Ammon's horn (tissue), 1 donor: ENCODE measurements around the gene ADARB2.
"Not testable (repeated sequence)": the region's sequence is repeated elsewhere in the genome, so short reads cannot be mapped to it uniquely, and the experiment has no call there.

ENCODE experiments used
- DNase-seq: peaks from one replicate; pipeline ENCODE4 v3.0.0-alpha.2; 2016; ENCODE audit warnings: low spot score

Gene ADARB2

DNA sequence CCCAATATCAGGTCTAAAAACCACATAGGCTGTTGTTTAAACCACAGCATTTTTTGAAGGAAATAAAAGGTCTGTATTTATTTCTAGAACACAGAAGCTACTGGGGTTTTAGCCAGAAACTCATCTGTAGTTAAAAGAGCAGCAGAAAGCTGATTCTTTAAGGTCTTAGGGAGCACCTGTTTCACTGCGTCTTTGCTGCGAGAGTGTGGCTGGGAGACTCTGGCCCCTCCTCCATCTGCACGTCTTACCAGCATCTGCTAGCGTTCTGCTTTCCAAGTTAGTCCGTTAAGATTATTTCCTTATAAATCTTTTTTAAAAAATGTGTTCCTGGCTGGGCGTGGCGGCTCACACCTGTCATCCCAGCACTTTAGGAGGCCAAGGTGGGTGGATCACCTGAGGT is 95.9 kb downstream of the ADARB2 start:
- DNase-seq: no peak

DNA sequence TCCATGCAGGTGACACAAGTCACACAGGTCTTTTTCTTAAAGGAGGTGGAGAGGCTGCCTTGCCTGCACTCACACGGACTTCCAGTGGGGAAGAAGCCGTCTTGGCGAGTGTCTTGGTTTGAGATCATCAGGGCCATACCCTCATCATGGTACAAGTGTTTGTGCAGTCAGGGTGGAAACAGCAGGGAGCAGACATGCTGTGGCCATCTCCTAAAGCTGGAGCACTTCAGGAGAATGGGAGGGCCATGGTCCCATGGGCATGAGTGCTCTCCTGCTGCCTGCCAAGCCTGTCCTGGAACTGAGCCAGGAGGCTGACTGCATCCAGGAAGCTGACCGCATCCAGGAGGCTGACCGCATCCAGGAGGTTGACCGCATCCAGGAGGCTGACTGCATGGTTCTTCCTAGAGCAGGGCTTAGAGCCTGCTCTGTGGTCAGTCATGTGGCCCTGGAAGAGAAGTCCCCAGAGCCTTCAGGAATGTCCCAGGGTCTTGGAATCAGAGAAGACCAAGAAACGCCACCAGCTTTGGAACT is 98.4 kb downstream of the ADARB2 start:
- no peak for DNase-seq

DNA sequence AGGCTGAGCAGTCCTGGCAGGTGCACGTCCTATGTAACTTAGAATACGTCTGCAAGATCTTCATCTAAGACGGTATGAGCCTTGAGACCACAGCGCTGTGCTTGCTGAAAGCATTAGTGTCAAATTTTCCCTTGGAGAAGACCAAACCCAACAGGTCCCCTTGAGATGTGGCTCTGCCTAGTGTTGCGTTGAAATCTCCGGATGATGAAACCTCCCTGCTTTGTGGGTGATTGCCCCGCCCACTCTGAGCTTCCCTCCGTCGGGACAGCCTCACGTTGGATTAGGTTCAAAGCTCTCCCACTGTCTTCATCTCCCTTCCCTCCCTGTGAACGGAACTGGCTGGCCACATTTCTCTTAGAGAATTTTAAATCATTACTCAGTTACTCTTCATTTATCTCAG is 102.0 kb downstream of the ADARB2 start:
- DNase-seq: no peak

DNA sequence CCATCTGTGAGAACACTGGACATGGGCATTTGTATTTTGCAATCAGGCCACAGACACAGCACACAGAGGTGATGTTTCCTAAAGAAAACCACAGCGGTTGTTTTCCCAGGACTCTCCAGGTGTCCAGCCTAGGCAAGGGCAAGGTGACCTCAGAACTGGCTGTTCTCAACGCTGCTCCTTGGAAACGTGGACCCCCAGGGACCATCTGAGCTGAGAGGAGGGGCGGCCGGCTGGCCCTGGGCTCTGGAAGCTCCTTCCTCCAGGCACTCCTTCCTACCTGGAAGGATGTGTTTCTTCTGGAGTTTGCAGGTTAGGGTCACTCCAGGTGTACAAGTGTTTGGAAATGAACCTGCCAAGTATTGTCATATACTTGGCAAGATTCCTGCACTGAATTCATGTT is 103.1 kb downstream of the ADARB2 start:
- DNase-seq: no peak

- DNase-seq: no peak
Observed at GRCh38 chr10:1633783-1634182, 103.5 kb downstream of the ADARB2 start.

- DNase-seq: no peak
Observed at GRCh38 chr10:1632596-1632995, 104.7 kb downstream of the ADARB2 start.

DNA sequence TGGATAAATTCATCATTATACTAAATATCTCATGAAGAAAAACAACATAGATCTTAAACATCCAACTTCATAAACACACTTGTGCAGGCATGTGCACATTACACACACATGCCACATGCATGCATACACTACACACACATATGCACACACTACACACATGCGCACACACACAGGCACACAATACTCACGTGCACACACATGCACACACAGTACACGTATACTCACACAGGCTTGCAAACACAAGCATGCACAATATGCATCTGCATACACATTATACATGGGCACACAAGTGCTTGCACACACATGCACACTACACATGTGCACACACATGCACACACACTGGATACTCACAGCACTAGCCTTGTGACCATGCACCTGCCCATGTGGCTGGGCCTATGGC is 105.2 kb downstream of the ADARB2 start:
- DNase-seq: no peak

DNA sequence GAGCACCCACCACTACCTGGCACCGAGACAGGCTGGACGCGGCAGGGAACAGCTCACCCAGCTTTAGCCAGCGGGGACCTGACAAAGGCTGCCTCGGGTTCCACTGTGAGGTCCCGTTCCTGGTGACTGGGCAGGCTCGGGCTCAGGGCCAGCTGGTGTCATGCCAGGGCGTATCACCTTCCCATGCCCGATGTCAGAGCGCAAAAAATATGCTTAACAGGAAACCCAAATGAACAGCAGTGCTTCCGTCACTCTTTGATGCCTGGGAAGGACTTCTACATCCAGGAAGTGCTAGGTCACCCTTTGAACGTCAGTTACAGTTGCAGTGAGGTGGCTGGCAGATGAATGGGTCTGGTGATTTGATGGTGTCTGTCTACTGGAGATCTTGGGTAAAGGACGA is 106.0 kb downstream of the ADARB2 start:
- no peak for DNase-seq

- no peak for DNase-seq
Observed at GRCh38 chr10:1630304-1630703, 107.0 kb downstream of the ADARB2 start.

DNA sequence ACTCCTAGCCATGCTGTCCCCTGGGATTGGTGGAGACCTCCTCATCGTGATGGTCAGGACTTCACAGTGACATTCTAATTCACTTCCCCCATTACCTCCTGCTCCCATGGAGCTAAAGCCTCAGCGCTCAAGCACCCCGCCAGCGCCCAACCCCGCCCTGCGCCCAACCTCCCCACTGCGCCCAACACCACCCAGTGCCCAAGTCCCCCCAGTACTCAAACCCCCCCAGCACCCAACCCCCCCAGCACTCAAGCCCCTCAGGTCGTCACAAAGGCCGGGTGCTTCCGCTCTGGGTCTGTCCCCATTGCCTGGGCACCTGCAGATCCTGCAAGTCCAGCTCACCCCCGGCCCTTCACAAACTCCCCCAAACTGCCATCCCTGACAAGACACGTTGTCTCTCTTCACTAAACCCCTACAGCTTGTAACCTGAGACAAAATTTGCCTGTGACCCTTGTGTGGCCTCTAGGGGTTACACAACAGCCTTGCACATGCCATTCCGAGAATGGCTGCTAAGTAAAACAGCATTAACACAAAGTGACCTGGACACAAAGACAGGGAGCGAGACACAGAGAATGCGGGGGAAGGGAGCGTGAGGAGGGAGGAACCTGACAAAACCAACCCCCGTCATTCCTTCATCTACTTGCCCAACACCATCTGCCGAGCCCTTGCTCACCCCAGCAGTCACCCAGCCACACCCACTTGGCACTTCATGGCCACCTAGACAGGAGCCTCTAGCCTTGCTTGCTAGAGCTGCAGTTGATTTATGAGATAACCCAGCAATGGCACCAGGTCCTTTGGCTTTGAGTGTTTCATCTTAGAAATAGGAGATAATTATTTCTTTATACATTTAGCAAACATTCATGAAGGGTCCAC is 107.8 kb downstream of the ADARB2 start:
- DNase-seq: no peak

DNA sequence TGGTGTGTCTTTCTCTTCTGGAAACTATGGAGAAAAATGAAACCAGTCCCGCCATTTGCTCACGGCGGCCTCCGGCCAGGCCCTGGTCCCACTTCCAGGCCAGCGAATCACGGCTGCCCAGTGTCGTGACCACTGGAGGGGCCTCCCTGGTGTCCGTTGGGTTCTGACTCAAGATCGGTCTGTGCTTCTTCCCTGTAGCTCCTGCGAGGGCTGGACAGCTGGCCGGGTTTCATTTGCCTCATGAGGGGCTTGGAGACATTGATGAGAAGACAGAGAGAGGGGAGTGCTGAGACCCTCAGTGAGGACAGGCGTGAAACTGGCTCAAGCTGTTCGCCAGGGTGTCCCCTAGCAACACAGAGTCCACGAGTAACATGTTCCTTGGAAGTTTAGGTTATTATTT is 108.6 kb downstream of the ADARB2 start:
- DNase-seq: no peak

- no peak for DNase-seq
Observed at GRCh38 chr10:1627945-1628344, 109.4 kb downstream of the ADARB2 start.

DNA sequence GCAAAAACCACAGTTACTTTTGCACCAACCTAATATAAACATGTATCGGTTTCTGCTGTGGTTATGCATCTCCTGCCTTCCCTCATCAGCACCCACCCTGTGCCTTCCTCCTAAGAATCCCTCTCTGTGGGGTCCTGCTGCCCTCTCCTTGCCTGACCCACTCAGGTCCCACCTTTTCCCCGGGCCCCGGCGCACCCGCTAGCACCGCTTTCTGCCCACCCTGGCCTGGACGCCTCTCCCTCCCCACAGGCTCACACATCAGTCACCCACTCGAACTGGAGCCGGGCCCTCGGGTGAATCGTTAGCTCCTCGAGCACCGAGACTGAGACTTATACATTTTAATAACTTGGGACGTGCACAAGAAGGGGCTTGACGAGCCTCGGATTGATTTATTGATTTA is 110.5 kb downstream of the ADARB2 start:
- DNase-seq: no peak

DNA sequence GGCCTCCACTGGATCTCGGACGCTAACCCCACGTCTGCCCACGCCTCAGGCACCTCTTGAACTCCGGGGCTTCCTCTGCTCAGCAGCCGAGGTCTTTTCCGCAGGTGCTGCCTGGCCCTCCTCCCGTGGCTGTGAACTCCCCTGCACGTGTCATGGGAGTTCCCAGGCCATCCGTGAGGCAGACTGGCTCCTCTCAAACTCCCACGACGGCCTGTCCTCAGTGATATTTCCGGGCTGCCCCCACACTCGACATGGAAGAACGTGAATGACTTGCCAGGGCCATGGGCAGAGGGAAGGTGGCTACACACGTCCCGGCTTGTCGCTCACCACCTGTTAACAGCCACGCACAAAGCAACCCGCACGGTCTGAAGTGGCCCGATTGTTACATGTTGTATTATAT is 110.9 kb downstream of the ADARB2 start:
- no peak for DNase-seq

DNA sequence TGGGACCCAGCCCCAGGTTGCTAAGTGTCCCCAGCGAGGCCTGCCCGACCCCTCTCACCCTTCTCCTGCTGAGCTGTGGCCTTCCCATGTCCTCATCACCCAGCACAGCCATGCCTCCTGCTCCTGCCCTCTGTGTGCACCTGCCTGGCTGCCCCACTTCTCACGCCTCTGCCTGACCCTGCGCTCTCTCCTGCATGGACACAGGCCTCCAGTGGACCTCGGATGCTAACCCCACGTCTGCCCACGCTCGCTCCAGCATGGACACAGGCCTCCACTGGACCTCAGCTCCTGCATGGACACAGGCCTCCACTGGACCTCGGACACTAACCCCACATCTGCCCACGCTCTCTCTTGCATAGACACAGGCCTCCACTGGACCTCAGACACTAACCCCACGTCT is 111.6 kb downstream of the ADARB2 start:
- DNase-seq: no peak

GRCh38 chr10:1625079-1625478 is 112.2 kb downstream of the ADARB2 start:
- DNase-seq: no peak

GRCh38 chr10:1624240-1624639 is 113.1 kb downstream of the ADARB2 start:
- DNase-seq: no peak

DNA sequence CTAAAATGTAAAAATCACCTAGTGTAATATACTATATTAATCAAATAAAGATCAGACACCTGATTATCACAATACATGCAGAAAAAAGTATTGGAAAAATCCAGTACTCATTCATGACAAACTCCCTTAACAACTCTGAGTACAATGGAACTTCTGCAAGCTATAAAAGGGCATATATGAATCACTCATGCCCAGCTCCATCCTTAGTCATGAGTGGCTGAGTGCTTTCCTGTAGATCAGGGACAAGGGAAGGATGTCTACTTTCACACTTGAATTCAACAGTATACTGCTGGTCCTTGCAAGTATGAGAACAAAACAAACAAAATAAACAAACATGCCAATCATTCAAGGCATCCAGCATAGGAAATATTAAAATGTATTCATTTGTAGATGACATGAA is 116.5 kb downstream of the ADARB2 start:
- no peak for DNase-seq

DNA sequence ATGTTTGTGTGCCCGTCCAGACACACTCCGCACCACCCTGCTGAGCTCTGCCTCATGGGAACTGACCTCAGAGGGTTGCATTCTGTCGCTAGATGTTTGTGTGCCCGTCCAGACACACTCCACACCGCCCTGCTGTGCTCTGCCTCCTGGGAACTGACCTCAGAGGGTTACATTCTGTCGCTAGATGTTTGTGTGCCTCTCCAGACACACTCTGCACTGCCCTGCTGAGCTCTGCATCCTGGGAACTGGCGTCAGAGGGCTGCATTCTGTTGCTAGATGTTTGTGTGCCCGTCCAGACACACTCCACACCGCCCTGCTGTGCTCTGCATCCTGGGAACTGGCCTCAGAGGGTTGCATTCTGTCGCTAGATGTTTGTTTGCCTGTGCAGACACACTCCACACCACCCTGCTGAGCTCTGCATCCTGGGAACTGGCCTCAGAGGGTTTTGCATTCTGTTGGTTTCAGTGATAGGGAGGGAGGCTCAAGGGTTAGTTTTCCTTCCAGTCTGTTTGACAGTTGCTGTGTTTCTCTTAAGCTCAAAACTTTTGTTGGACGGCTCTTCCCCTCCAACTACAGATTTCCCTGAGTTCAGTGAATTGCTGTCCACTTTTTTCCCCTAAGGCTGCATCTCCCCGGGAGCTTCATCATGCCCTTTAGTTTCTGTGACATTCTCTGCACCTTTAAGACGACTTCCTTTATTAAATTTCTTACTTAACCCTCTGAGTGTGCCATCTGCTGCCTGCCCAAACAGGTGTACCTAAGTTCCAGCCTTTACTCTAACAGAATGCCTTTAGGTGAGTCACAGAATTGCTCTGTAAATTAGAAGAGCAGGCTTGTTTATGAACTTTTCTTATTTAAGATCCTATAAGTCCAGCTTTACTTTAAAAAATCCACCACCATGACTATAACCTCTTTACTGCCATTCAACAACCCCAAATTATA is 119.7 kb downstream of the ADARB2 start:
- not testable (repeated sequence) for DNase-seq

DNA sequence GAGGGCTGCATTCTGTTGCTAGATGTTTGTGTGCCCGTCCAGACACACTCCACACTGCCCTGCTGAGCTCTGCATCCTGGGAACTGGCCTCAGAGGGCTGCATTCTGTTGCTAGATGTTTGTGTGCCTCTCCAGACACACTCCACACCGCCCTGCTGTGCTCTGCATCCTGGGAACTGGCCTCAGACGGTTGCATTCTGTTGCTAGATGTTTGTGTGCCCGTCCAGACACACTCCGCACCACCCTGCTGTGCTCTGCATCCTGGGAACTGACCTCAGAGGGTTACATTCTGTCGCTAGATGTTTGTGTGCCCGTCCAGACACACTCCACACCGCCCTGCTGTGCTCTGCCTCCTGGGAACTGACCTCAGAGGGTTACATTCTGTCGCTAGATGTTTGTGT is 120.6 kb downstream of the ADARB2 start:
- not testable (repeated sequence) for DNase-seq

DNA sequence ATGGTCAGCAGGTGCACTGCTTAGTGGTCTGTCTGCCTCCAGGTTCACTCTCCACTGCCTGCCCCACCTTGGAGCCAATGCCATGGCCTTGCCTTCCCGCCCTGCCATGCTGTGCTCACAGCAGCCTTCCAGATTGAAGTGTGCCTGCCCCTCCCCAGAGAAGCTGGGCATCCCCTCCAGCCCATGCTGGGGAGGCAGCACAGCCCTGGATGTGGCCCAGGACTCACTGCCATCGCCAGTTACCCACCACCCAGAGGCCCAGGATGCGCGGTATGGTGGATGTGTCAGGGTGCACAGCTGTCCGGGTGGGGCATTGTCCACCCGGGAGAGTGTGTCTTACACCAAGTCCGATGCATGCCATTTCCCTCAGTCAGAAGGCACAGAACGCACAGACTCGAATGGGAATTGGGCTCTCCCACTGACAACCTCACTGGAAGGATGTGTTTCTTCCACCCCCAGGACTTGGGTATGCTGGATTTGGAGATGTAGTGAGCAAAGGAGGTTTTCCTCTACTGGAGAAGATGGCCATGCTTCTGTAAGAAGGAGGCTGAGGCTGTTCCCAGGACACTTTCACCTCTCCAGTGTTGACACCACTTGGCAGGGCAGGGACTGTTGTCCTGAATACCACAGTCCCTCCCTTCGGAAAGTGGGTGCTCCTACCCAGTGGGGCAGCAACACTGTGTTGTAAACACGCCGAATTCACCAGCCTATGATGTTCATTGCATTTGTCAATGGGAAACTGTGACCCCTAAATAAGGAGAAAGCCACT is 122.0 kb downstream of the ADARB2 start:
- no peak for DNase-seq

DNA sequence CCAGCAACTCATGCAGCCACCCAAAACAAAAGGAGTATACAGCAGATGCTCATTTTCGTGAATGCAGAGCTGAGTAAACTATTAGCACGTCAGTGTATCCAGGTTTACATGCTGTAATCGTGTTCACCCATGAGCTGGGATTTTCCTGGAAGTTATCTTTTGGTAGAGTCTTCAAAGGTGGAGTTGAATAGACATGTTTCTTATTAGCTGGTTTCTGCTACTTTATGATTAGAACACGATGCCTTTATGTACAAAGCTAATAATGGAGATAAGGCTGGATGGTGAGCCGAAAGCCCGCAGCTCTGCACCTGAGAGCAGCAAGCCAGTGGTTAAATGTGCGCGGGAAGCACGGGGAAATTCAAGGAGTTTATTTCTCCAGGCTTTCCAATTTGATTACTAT is 123.8 kb downstream of the ADARB2 start:
- no peak for DNase-seq
